GM10248 (cell line): ENCODE data around the gene PSMD12.

Experiments used
- CTCF ChIA-PET: fragments of 300-600 bp; sonication (Branson Sonifier 250); formaldehyde crosslinking; extraction: SDS; loops from one replicate; lab custom pipeline; 2021; ENCODE audit warnings: antibody characterized with exemption; lab: Yijun Ruan, JAX
- POLR2A ChIA-PET: fragments of 350-650 bp; sonication (Branson Sonifier 250); formaldehyde crosslinking; extraction: SDS; loops from one replicate; lab custom pipeline; 2020; ENCODE audit warnings: antibody characterized with exemption; lab: Yijun Ruan, JAX
- DNase-seq: peaks from one replicate; pipeline ENCODE4 v3.0.0; 2012; ENCODE audit errors: extremely low spot score
- TF ChIP-seq, protein P1 (sequence below): IDR thresholded peaks from 2 replicates; pipeline ENCODE4 v1.5.1; 2012; ENCODE audit warnings: mild to moderate bottlenecking, low read depth; ENCODE audit errors: extremely low read depth, missing control alignments, control extremely low read depth

Gene PSMD12

GRCh38 chr17:67378454-67379250 is 12.3 kb upstream of the PSMD12 start:
- ChIA-PET CTCF (interaction anchor here (0.7 to 9.6 kb wide), 56 partner anchors 9 to 392 kb away, joined by 3 to 108 read pairs (median 5); partner anchors contain the start of gene PSMD12), POLR2A (interaction anchor here (0.6 kb wide), 1 partner anchor 17 kb away, joined by 5 read pairs; no protein-coding TSS in a partner anchor)
- TF ChIP-seq, protein P1, sequence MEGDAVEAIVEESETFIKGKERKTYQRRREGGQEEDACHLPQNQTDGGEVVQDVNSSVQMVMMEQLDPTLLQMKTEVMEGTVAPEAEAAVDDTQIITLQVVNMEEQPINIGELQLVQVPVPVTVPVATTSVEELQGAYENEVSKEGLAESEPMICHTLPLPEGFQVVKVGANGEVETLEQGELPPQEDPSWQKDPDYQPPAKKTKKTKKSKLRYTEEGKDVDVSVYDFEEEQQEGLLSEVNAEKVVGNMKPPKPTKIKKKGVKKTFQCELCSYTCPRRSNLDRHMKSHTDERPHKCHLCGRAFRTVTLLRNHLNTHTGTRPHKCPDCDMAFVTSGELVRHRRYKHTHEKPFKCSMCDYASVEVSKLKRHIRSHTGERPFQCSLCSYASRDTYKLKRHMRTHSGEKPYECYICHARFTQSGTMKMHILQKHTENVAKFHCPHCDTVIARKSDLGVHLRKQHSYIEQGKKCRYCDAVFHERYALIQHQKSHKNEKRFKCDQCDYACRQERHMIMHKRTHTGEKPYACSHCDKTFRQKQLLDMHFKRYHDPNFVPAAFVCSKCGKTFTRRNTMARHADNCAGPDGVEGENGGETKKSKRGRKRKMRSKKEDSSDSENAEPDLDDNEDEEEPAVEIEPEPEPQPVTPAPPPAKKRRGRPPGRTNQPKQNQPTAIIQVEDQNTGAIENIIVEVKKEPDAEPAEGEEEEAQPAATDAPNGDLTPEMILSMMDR: peak; percentile 96
- DNase-seq: peak; percentile 82

DNA sequence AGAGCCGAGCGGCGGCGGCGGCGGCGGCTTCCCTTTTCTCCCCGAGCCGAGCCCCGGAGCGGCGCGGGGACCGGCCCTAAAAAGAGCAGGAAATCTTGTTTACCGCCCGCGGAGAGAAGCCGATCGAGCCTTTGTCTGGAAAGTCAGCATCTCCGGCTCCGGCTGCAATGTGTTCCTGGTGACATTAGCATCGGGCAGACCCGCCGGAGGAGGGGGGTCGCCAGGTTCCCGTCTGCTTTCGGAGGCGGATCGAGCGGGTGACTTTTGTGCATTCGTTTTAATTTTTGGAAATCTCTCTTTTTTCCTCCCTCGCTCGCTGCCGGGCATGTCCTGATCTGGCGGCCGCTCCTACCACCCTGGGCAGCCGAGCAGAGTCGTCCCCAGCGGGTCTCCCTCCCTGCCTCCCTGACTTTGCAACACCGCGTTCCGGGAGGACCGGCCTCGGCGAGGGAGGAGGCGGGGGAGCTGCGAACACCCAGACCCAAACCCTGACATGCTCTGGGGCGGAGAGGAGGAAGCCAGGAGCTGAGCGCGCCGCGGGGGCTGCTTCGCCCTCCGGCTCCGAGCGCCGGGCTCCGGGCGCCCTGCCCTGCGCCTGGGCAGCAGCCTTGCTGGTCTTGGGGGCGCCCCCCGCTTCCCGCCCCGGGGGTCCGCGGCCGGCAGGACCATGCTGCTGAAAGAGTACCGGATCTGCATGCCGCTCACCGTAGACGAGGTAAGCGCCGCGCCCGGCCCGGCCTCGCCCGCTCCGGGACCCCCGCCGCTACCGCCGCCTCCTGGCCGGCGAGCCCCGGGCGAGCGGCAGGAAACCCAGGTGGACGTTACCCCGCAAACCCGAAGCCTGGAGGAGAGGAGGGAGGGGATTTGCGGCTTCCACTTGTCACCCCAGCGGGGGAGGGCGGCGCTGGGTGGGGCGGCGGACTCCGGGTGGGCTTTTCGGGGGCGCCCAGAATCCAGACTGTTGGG is 11.4 kb upstream of the PSMD12 start:
- TF ChIP-seq, protein P1: peak; percentile 49
- ChIA-PET CTCF (interaction anchor here (0.8 to 9.6 kb wide), 39 partner anchors 9 to 322 kb away, joined by 3 to 108 read pairs (median 7); partner anchors contain the start of gene PSMD12), POLR2A (interaction anchor here (0.6 kb wide), 1 partner anchor 16 kb away, joined by 5 read pairs; no protein-coding TSS in a partner anchor)
- peak; percentile 58 for DNase-seq

- TF ChIP-seq, protein P1: no peak
- POLR2A ChIA-PET: no interaction called here
- peak; percentile 86 for DNase-seq
- CTCF ChIA-PET: interaction anchor here (0.9 to 9.6 kb wide), 16 partner anchors 11 to 318 kb away, joined by 3 to 108 read pairs (median 14); partner anchors contain the start of gene PSMD12
Observed at GRCh38 chr17:67376737-67377487, 10.5 kb upstream of the PSMD12 start, which contains the start of gene PITPNC1. PITPNC1 (plus strand) TSS chr17:67377281.

GRCh38 chr17:67376415-67376736 is 10.0 kb upstream of the PSMD12 start:
- ChIA-PET CTCF (interaction anchor here (0.6 to 9.6 kb wide), 18 partner anchors 11 to 318 kb away, joined by 3 to 108 read pairs (median 10); partner anchors contain the start of gene PSMD12), POLR2A (no interaction called here)
- TF ChIP-seq, protein P1: no peak
- no peak for DNase-seq

GRCh38 chr17:67375716-67376115 is 9.3 kb upstream of the PSMD12 start:
- CTCF ChIA-PET: interaction anchor here (0.6 to 9.6 kb wide), 36 partner anchors 10 to 636 kb away, joined by 3 to 108 read pairs (median 5); partner anchors contain the start of gene PSMD12
- POLR2A ChIA-PET: no interaction called here

More at GRCh38 chr17:67375716-67376115, 9.3 kb upstream of the PSMD12 start:
- TF ChIP-seq, protein P1: no peak
- DNase-seq: no peak
